HG03520 (cell line): ENCODE measurements around the gene NCOA5.

Experiments
- ATAC-seq: cut with Tn5 transposase; IDR thresholded peaks from one replicate; pipeline ENCODE4 v1.9.1; 2021; ENCODE audit warnings: mild to moderate bottlenecking, moderate library complexity; ENCODE audit not compliant: unreplicated experiment

NCOA5 gene

GRCh38 chr20:46089417-46090388 is at the start of gene NCOA5:
Gene NCOA5, minus strand, starts transcription at chr20:46089962. Its CDS starts 10,538 bp downstream, at chr20:46079424.
- peak; percentile 81 for ATAC-seq

DNA sequence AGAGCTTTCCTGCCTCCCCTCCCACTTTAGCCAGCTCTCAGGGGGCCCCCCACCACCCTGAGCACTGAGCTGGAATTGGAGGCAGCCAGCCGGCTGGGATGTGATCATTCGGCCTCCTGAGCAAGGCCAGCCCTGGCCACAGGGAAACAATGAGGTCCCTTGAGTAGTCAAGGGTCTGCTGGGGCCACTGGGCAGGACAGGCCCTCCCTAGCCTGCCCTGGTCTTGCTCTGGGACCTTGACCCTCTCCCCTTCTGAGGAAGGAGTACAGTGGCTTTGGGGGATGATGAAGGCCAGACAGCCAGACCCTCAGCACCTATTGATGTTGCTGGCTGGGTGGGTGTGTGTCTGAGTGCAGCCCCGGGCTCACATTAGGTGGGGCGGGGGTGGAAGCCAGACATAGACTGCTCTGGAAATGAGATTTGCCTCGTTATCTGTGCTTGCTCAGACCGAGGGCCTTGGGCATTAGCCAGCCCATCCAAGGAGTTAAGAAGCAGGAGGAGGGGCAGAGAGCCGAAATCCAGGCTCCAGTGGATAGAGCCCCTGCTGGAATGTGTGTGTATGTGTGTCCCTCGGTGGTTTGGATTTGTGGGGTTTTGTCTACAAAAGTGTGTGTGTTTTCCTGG is 49.6 kb upstream of the NCOA5 start:
- ATAC-seq, result no peak

DNA sequence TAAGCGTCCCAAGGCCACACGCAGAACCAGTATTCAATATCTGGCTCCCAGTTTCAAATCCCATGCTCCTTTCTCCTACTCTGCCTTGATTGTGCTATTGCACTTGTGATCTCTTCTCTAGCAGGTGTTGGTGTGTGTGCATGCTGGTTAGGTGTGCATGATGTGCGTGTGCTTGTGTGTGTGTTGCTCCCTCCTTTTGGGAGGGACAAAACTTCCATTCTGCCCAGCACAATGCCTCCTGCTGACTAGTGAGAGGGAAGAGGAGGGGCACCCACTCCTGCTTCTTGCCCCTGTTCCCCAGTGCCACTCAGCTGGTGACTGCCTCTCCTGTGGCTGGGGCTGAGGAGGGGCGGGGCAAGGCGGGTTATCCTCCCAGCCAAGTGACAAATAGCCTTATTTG is 48.1 kb upstream of the NCOA5 start:
- ATAC-seq, result no peak

DNA sequence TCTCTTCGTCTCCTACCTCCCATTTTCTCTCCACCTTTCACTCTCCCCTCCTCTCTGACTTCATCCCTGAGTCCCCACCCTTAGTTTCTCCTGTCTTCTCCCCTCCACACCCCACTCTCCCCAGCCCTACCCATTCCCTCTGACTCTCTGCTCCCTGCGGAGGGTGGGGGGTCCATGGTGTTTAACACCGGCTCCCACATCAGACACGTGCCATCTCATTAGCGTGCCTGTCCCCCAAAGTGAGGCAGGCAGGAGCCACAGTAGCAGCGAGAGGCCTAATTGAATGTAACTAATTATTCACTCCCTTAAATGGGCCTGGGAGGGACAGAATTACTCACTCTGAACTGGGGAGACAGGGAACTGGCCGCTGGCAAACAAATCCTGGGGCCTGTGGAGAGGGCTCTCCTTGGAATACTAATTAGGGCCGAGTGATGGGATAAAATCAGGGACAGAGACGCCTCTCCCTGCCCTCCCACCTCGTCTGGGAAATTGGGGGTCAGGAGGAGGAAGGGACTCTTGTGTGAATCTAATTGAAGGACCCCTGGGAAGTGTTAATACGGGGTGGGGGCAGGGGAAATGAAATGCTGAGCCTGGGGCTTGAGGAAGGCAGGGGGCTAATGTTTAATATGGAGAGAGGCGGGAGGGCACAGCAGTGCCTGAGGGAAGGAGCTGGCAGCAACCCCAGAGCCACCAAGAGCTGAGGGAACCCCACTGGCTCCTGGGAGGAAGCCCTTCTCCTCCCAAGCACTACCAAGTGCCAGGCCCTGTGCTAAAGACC is 46.3 kb upstream of the NCOA5 start:
- no peak for ATAC-seq

DNA sequence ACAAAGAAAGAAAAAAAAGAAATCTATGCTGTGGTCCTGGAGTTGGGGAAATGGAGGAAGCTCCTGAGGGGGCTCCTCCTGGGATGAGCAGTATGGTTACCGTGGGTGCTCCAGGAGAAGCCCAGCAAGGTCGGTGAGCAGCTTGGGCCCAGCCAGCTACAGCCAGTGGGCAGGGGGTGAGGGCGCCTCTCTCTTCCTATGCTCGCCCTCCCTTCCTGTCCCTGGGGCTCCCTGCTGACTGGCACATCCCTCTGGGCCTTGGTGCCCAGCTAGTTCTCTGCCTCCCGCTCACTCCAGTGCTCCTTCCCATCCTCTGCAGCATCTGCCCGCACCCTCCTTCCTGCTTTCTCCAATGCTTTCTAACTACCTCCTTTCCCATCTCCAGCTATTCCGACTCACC is 45.0 kb upstream of the NCOA5 start:
- ATAC-seq, result no peak

- ATAC-seq, result no peak
Observed at GRCh38 chr20:46133886-46134654, 44.3 kb upstream of the NCOA5 start.

GRCh38 chr20:46132705-46133120 is 43.0 kb upstream of the NCOA5 start:
- ATAC-seq, result no peak

DNA sequence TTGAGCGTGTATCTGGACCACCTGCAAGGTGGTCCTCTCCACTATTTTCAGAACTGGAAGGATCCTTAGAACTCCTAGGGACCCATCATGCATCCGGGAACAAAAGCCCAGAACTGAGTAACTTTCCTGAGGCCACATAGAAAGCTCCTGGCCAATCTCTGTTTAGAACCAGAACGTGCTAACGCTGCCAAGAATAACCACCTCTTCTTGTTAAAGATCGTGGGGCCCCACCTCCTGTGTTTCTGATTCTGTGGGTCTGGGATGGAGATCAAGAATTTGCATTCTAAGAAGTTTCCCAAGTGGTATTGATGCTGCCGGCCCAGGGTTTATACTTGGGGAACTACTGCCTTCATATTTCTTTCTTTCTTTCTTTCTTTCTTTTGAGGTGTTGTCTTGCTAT is 41.6 kb upstream of the NCOA5 start:
- ATAC-seq, result no peak

DNA sequence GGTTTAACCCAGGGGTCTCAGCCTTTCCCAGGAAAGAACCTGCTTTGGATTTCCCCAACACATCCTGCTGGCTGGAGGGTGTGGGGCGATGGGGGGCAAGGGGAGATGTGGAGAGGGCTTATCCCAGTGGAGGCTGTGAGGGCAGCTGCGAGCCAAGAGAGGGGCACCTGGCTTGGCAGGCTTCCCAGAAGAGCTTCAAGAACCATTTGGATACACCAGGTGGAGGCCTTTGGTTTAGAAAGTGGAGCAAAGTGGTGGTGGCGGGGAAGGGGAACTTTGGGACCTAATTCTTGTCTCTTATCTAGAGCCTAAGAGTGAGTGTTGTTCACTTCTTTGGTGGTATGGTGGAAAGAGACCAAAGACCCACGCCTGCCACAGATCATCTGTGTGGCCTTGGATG is 40.8 kb upstream of the NCOA5 start:
- ATAC-seq, result no peak

- no peak for ATAC-seq
Observed at GRCh38 chr20:46129955-46130481, 40.3 kb upstream of the NCOA5 start.

DNA sequence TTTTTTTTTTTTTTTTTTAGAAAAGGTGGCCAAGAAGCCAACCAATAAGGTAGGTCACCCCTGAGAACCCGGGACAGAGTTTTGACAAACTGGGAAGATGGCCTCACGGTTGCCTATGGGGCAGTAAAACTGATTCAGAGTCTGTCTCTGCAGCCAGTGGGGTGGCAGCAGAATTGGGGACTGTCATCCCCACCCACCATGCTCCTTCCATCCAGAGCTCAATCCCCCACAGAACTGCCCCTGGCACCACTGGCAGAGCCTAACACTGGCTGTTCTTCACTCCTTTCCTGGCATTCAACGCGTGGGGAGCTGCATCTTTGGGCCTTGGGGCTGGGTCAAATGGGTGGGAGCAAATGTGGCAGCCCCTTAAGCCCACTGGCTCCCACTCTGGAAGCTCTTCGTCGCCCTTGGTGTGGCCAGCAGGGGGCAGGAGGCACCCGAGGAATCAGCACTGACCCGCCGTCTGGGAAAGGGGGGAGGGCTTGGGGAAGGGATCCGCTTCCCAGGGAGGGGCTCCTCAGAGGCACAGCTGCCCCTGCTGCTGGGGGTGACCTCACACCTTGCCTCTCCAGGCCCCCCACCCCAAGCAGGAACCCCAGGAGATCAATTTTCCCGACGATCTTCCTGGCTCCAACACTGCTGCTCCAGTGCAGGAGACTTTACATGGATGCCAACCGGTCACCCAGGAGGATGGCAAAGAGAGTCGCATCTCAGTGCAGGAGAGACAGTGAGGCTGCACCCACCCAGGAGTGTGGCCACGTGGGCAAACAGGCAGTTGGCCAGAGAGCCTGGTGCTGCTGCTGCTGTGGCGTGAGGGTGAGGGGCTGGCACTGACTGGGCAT is 38.8 kb upstream of the NCOA5 start:
- no peak for ATAC-seq

GRCh38 chr20:46127396-46128010 is 37.7 kb upstream of the NCOA5 start:
- no peak for ATAC-seq

DNA sequence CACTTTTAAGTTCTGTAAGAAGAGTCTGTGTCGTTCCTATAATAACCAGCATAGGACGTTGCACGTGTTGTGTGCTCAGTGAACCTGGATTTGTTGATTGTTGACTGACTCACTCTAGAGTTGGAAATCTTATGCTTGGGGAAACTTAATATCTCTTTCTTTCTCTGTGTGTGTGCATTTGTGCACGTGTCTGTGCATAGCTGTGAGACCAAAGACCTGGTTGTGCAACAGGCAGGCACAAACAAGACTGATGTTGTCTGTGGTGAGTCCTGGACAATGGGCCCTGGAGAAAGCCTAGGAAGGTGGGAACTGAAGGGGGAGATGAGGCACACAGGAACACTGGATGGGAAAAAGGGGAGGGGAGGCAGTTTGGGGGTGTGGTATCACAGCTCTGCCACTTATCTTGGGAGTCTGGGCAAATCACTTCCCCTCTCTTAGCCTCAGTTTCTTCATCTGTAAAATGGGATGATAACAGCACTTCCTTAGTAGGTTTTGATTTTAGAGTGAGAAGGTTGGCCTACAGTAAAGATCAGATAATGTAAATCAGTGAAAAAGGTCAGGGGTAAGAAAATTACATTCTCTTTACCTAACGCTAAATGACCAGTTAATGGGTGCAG is 36.8 kb upstream of the NCOA5 start:
- ATAC-seq, result no peak

GRCh38 chr20:46123482-46124245 is 33.9 kb upstream of the NCOA5 start:
- ATAC-seq, result no peak

- ATAC-seq, result no peak
Observed at GRCh38 chr20:46122516-46123481, 33.0 kb upstream of the NCOA5 start.

- no peak for ATAC-seq
Observed at GRCh38 chr20:46122071-46122470, 32.3 kb upstream of the NCOA5 start.
